Renal pelvis (tissue), 12 donors: ENCODE measurements around the gene SCYL3. TPM values are rescaled to one million over a fixed set of nuclear protein-coding genes. Genes with fewer than 3 reads are reported as not detected.
"Not testable (repeated sequence)": the region's sequence is repeated elsewhere in the genome, so short reads cannot be mapped to it uniquely, and the experiment has no call there.

ENCODE experiments used
- DNase-seq: peaks from one replicate; pipeline ENCODE4 v3.0.0-alpha.2; 2013
- long read RNA-seq, 16 experiments: transcript quantifications; one replicate each; lab custom pipeline, GENCODE V29; 2026
- polyA plus RNA-seq, 3 donors: library from polyadenylated mRNA; unstranded; fragments of 120-200 nt; gene quantifications; one replicate each; pipeline ENCODE4 v1.2.1, GENCODE V29; 2013; ENCODE audit not compliant: insufficient read length in 3 of 3

SCYL3 gene, protein sequence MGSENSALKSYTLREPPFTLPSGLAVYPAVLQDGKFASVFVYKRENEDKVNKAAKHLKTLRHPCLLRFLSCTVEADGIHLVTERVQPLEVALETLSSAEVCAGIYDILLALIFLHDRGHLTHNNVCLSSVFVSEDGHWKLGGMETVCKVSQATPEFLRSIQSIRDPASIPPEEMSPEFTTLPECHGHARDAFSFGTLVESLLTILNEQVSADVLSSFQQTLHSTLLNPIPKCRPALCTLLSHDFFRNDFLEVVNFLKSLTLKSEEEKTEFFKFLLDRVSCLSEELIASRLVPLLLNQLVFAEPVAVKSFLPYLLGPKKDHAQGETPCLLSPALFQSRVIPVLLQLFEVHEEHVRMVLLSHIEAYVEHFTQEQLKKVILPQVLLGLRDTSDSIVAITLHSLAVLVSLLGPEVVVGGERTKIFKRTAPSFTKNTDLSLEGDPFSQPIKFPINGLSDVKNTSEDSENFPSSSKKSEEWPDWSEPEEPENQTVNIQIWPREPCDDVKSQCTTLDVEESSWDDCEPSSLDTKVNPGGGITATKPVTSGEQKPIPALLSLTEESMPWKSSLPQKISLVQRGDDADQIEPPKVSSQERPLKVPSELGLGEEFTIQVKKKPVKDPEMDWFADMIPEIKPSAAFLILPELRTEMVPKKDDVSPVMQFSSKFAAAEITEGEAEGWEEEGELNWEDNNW
- polyA plus RNA-seq = 10 to 100 TPM; 15.9 to 20.3 (median 18.3) TPM
- long read RNA-seq, donor 1, full-length matches to known transcripts = 2 of 2 reads
- long read RNA-seq, donor 1, partial matches to known transcripts = 0 of 2 reads
- long read RNA-seq, donor 1, other reads (novel, unspliced or antisense) = 0 of 2 reads
- long read RNA-seq, donor 2 = 0 reads
- long read RNA-seq, donor 3, full-length matches to known transcripts = 1 of 1 reads
- long read RNA-seq, donor 3, partial matches to known transcripts = 0 of 1 reads
- long read RNA-seq, donor 3, other reads (novel, unspliced or antisense) = 0 of 1 reads
- long read RNA-seq, donor 4, full-length matches to known transcripts = 2 of 45 reads
- long read RNA-seq, donor 4, partial matches to known transcripts = 43 of 45 reads
- long read RNA-seq, donor 4, other reads (novel, unspliced or antisense) = 0 of 45 reads
- long read RNA-seq, donor 5, full-length matches to known transcripts = 3 of 3 reads
- long read RNA-seq, donor 5, partial matches to known transcripts = 0 of 3 reads
- long read RNA-seq, donor 5, other reads (novel, unspliced or antisense) = 0 of 3 reads
- long read RNA-seq, donor 6, partial matches to known transcripts = 6 of 6 reads
- long read RNA-seq, donor 6, other reads (novel, unspliced or antisense) = 0 of 6 reads
- long read RNA-seq, donor 7, full-length matches to known transcripts = 1 of 1 reads
- long read RNA-seq, donor 7, partial matches to known transcripts = 0 of 1 reads
- long read RNA-seq, donor 7, other reads (novel, unspliced or antisense) = 0 of 1 reads
- long read RNA-seq, donor 8, full-length matches to known transcripts = 2 of 2 reads
- long read RNA-seq, donor 8, partial matches to known transcripts = 0 of 2 reads
- long read RNA-seq, donor 8, other reads (novel, unspliced or antisense) = 0 of 2 reads
- long read RNA-seq, donor 9 = 0 reads
- long read RNA-seq, donor 10, full-length matches to known transcripts = 2 of 2 reads
- long read RNA-seq, donor 10, partial matches to known transcripts = 0 of 2 reads
- long read RNA-seq, donor 10, other reads (novel, unspliced or antisense) = 0 of 2 reads
- long read RNA-seq, donor 11, partial matches to known transcripts = 5 of 6 reads
- long read RNA-seq, donor 11, other reads (novel, unspliced or antisense) = 0 of 6 reads
- long read RNA-seq, donor 12, full-length matches to known transcripts = 3 of 49 reads
- long read RNA-seq, donor 12, partial matches to known transcripts = 46 of 49 reads
- long read RNA-seq, donor 12, other reads (novel, unspliced or antisense) = 0 of 49 reads
- long read RNA-seq, donor 13, full-length matches to known transcripts = 2 of 2 reads
- long read RNA-seq, donor 13, partial matches to known transcripts = 0 of 2 reads
- long read RNA-seq, donor 13, other reads (novel, unspliced or antisense) = 0 of 2 reads
- long read RNA-seq, donor 14 = 0 reads
- long read RNA-seq, donor 15, full-length matches to known transcripts = 3 of 9 reads
- long read RNA-seq, donor 15, partial matches to known transcripts = 6 of 9 reads
- long read RNA-seq, donor 15, other reads (novel, unspliced or antisense) = 0 of 9 reads
- long read RNA-seq, donor 16, partial matches to known transcripts = 6 of 6 reads
- long read RNA-seq, donor 16, other reads (novel, unspliced or antisense) = 0 of 6 reads

DNA sequence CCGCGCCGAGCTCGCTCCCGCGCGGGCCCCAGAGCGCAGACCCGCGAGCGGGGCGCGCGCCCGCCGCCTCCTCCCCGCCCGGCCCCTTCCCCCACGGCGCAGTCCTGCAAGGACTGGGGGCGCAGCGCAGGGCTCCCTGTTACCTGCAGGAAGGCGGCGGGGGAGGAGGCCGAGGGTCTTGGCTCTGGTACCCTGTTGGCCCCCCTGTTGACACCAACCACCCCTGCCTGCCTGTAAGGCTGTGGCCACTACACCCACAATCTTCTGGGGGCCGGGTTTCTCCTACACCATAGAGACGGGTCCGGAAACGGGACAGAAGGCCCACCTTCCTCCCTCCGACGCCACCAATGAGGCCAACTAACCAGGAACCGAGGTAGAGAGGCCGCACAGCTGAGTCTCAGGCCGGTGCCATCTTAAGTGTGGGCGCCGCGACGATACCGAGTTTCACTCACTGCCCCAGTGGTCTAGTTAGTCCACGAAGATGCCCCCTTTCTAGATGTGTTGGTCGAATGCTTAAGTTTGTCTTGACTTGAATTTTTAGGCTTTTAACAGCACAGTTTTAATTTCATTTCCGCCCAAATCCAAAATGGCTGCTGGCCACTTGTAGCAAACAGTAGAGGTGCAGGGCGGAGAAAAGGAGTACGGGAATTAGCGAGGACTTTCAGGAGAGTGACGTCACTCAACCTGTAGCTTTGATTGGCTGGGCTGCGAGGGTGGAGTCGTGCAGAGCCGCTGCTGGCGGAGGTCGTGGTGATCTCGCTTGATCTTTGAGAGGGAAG is at the start of gene SCYL3:
SCYL3 (minus strand) TSS at position 252 of the 779 bp plus-strand sequence. CDS start 5,056 bp downstream, outside the sequence.
- peak; percentile 97 for DNase-seq

DNA sequence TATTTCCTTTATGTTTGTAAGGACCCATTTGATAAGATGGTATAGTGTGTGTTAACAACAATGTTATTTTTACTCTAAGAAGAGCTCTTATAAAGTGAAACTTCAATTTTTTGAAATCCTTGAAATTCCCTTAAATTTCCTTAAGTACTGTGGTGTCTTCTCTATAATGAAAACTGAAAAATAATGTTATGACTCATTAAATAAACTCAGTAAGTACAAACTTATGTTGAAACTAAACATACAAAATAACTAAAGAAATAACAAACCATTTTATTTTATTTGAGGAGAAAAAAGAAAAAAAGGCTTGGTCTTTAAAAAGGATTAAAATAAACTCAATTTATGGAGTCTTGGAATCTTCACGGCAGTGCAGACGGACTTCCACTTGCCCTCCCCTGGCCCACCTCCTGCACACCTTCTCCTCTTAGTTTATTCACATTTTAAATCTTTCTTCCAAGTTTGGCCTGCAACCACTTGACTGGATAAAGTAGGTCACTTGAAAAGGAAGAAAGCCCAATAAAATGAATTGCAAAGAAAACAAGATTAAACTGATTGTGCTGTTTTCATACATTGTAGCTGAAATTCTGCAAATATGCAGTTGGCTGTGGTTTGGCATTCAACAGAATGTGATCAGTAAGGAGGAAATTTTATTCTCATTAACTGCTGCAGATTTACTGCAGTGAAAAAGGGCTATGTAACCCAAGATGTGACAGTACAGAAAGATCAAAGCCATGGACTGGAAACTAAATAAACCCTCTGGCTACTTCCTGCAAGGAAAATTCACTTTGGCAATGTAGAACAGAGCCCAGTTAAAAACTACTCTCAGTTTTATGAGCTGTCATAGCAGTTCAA is 48.5 kb upstream of the SCYL3 start:
- peak; percentile 81 for DNase-seq

DNA sequence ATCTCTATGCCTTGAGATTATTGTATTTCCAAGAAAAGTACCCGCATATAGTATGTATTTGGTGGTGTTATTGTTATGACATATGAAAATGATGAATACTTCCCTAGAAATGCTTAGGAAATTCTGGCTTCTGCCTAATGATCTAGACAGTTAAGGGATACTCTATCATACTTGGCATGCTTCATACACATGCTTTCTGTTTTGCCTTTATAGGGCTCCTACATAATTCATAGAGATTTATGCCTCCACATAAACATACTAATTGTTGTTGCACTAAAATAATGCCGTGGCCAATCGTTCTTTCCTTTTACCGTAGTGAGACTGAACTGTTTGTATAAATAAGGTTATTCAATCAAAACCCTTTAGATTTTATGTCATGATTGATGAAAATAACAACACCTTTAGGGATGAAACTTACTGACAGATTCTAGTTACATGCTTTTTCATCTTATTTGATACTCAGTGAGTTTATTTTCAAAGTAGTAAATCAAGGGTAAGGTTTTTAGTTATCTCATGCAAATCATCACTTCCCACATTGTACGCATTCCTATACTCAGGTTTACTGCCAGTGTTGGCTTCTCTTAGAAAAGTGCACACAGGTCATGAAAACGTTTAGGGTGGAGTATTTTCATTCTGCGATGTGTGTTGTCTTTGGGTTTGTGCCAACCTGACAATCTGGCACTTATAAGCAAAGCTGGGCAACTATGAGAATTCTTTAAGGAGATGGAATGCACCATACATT is 40.5 kb upstream of the SCYL3 start:
- DNase-seq = peak; percentile 37

DNA sequence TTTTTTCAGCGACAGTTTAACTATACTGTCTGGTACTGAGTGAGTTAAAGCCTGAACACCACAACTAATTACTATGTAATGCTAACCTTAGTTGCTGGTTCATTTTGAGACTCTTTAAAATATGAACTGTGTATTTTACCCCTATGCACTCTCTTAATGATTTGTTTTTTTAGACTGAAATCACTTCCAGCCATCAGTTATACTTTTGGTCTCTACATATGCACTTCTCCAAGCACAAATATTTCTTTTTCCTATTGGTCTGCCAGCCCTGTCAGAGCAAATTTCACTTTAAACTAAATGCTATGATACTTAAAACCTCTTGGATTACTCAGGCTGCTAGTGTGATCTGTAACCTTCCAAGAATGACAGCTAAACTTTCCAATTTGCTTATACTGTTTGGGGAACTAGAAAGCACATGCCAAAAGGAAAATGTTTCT is 38.1 kb upstream of the SCYL3 start:
- no peak for DNase-seq

DNA sequence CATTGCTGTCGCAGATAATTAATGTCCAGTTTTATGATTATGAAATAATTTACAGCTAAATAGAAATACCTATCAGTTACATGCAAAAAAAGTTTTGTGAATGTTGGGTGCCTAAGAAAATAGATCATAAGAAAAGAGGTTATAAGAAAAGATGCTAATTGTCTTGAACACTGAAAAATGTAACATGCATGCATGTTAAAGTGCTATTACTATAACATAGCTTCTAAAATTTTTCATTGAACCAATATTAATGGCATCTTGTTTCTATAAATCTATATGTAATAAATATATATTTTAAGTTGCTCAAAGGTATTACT is 35.5 kb upstream of the SCYL3 start:
- no peak for DNase-seq

DNA sequence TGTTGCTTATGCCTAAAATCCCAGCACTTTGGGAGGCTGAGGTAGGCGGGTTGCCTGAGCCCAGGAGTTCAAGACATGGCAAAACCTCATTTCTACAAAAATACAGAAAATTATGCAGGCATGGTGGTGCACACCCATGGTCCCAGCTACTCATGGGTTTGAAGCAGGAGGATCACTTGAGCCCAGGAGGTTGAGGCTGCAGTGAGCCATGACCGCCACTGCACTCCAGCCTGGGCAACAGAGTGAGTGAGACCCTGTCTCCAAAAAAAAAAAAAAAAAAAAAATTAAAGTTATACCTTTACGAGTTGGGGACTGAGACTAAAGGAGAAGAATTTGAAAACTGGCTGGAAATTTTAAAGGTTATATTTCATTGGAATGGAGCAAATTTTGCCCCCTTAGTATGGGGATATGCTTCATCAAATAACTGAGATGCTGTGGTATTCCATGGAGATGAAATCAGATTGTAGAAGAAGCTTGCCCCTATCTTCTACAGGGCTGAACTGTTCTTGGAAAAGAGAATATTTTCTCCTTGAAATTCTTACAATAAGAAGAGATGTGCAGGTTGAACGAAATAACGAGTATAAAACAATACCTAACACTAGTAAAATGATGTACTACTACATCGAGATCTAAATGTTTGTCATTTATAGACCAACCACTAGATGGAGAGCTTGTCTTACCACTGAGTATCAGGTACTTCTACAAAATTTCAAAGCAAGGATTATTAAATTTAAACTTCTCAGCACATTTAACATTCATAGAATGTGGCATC is 34.9 kb upstream of the SCYL3 start:
- peak; percentile 54 for DNase-seq

DNA sequence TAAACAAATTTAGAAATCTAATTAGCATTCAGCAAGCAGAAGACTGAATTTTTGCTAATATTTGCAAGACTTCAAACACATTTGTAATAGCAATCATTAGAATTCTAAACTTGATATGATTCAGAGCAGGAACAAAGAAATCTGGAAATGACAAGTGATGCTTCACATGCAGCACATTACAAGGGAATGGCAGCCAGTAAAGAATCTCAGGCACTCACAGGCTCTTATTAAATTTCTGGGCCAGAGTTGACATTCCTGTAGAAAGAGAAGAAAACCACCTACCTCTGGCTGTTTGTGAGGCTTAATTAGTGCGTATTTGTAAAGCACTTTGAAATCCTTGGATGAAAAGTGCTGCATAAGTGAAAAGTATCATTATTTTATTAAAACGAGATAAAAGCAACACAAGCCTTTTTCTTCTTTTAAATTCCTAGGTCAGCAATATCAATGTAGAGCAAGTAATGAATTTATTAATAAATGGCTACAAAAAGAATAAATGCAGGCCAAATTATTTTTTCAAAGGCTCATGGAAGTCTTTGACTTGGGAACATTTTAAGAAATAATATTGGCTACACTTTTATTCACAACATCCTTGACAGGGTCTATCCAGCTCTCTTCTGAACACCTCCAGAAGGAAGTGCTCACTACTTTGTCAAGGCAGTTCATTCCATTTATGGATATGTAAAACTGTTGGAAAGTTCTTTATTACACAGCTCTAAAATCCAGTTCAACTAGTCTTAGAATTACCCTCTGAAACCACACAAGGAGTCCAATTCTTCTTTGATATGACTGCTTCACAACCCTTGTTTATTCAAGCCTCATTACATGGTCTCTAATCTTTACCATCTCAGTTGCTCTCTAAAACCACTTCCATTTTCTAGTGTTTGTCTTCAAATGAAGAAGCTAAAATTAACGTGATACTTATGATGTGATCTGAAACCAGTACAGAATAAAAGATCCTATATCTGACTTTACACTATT is 32.1 kb upstream of the SCYL3 start:
- no peak for DNase-seq

DNA sequence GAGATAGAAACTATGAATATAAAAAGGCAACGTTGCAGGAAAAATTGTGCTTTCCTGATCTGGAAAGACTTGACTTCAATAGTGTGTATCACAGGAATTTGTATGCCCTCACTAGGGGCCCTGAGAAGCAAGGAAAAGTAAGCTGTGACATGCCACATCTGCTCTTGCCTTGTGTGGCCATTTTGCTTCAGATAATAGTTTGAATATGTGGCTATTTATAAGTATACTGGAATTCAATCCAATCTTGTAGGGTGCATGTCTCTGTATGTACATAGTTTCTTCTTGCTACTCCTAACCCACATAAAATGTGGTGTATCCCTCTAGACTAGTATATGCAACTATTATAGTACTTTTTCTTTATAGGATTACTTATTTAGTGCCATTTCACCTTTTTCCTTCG is 31.1 kb upstream of the SCYL3 start:
- no peak for DNase-seq

DNA sequence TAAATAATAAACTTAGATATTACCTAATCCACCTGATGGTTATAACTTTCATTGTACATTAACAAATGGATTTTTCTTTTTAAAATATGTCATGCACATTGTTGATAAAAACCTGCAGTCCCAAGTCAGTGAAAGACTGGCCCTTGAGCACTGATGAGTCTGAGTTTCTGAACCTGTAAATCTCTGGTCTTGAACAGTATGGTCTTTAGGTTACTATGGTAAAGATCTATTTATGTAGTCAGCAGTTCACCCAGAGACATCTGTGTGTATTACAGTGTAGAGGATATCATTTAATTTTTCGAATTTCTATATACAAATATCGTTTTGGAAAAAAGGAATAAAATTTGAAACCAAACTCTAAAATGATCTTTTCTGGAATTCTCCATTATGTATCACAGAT is 30.4 kb upstream of the SCYL3 start:
- DNase-seq = no peak

DNA sequence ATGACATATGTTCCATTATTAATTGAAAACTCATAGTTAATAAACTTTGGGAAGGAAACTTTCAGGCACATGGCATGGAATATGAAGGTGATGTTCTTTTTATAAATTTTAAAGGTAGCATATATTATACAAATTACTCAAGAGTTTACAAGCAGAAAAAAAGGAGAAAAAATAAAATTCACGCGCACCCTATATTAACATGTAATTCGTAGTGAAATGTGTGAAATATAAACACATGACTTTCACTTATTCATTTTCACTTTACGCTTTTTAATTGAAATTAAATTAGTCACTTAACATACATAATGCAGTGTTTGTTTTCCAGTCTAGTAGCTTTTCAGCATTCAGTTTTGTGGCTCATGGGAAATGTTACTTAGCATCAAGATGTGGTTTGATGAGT is 27.4 kb upstream of the SCYL3 start:
- no peak for DNase-seq

DNA sequence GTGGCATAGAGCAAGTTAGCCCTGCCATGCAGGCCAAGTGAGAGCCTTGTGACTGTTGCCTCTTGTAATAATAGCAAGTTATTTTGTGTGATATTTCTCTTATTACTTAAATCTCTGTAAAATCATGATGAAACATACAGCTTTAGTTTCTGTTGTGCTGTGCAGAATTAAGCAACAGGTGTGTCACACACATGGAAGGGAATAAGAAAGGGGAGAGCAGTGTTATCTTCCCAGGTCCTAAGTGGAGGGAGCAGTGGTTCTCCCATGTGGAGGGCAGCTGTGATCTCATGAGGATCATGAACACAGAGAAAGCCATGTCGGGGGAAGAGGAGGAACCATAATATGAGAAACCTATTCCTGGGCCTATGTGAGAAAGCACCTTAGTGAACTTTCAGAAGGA is 25.2 kb upstream of the SCYL3 start:
- no peak for DNase-seq

DNA sequence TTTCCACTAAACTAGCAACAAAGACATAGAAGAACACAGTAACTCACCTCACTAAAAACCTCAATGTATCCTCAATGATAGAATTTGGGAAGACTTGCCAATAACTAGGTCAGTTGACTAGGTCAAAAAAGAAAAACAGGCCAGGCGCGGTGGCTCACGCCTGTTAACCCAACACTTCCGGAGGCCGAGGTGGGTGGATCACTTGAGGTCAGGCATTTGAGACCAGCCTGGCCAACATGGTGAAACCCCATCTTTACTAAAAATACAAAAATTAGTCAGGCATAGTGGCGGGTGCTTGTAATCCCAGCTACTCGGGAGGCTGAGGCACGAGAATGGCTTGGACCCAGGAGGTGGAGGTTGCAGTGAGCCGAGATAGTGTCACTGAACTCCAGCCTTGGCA is 24.5 kb upstream of the SCYL3 start:
- not testable (repeated sequence) for DNase-seq

DNA sequence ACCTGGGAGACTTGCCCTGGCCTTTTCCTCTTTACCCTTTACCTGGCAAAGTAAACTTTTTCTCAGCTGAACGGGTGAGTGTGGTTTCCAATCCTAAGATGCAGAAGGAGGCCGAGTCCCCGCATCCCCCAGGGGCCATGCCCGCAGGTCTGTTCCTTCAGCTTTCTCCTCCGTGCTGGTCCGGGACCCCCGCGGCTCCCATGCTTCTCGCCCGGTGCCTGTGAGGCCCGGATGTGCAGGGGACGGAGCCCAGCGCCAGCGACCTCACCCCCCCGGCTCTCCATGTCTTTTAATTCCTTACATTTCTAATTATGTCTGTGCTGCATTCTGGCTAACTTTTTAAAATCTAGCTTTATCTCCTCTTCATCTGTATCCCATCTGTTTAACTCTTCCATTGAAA is 21.5 kb upstream of the SCYL3 start:
- no peak for DNase-seq

DNA sequence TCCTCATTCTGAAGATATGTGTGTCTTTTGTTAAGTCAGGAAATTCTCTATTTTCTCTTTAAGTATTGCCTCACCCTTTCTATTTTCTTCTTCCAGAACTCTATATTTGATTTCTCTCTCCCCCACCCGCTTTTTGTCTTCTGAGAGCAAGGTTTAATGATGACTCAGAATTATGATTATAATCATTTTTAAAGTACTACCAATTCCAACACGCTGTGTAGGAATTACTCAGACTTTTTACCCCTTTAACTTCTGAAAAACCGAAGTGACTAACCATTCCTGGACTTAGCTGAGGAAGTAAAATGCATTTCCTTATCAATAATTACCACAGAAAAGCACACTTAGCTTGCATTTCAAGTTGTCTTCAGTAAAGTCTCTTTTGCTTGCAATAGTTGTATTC is 20.8 kb upstream of the SCYL3 start:
- DNase-seq = no peak

DNA sequence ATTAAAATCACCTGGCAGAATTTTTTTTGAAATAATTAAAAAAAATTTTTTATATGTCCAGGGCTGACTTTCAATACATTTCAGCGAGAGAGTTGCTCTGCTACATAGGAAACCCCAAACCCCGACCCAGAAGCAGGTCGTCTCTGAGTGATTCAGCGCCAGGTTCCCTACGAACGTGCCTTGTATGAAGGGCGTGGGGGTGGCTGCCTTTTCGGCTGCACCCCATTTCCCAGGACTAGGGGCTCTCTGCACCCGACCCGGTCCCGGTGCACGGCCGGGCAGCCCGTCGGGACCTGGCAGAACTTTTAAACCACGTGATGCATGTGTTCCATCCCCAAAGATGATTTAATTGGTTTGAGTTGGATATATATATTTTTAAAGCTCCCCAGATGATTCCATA is 15.8 kb upstream of the SCYL3 start:
- DNase-seq = no peak
